Stimulated activated CD4-positive, alpha-beta T cell treated with anti-CD3 and anti-CD28 coated beads, Interleukin-4, amount 100 ng/mL, for 24 hours (primary cell): ENCODE results near the gene CCDC192.
A peak's percentile ranks its signal among the peaks of the same experiment; 100 is the strongest.

Experiments used
- DNase-seq: peaks from one replicate; pipeline ENCODE4 v3.0.0-alpha.2; 2020

CCDC192 gene

DNA sequence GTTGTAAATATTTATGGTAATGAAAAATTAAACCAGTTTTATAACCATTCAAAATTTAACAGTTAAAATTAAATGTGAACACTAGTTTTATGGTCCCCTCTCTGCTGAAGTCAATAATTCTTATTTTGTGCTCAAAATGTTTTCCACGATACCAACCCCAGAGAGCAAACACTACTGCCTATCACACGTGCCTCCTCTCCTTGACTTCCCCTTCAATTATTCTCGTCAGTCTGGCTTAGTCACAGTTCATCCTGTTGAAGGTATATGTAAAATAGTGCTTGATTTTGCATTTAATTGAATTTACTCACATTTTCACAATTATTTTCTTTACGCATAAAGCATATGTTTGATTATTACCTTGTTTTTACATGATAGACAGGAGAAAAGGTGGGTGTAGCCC lies 148.8 kb downstream of the CCDC192 start:
- DNase-seq: no peak

GRCh38 chr5:127854520-127854919 lies 151.3 kb downstream of the CCDC192 start:
- DNase-seq: no peak

- no peak for DNase-seq
Measured at GRCh38 chr5:127856292-127856691, 153.1 kb downstream of the CCDC192 start.

DNA sequence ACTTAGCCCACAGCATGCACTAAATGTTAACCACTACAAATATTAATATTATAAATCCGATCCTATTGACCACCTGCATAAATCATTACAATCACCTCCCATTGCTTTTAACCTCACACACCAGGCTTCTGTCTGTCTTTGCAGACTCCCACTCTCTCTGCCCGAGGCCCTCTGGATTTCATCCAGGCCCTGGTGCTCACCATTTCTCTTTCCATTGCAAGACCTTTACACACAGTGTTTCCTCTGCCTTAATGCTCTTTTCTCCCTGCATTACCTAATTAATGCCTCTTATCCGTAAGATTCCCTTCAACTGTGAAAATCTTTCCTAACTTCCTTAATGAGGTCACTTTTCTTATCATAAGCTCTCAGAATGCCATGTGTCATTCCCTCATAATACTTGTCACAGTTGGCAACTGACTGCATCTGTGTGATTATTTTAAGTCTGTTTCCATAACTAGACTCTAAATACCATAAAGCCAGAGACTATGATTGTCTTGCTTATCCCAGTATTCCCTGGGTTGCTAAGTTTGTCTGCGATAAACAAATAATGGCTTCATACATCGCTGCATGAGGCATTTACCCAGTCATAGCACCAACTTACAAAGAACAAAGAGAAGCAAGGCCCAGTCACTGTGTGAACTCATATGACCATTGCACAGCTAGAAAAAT lies 155.1 kb downstream of the CCDC192 start:
- DNase-seq: no peak

DNA sequence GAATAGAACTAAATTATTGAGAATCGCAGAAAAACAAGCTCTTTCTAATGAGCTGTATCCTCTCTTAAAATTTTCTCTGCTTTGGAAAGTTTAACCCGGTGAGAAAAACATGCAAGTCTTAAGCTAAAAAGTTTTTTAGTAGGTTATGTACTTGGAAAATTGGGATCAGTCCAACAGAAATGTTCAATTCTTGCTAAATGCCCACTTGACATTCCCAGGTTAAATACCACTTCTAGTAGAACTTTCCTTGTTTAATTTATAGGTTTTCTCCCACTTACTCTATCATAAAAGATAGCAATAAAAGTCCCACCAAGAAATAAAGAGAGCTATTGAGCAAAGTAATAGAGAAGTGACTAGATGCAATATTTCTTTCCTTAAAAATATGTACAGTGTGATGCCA lies 157.1 kb downstream of the CCDC192 start:
- no peak for DNase-seq

DNA sequence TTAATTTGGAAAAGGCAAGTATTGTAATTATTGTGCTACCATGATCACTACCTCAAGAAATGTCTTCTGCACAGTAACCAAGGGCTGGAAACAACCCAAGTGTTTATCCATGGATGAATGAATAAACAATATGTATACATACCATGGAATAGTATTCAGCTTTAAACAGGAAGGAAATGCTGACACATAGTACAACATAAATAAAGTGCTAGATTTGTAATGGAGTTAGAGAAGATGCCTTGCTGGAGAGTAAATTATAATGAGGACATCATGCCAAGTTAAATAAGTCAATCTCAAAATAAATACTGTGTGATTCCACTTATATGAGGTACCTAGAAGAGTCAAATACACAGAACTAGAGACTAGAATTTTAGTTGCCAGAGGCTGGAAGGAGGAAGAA lies 160.0 kb downstream of the CCDC192 start:
- DNase-seq: no peak

GRCh38 chr5:127863610-127864395 lies 160.6 kb downstream of the CCDC192 start:
- no peak for DNase-seq

DNA sequence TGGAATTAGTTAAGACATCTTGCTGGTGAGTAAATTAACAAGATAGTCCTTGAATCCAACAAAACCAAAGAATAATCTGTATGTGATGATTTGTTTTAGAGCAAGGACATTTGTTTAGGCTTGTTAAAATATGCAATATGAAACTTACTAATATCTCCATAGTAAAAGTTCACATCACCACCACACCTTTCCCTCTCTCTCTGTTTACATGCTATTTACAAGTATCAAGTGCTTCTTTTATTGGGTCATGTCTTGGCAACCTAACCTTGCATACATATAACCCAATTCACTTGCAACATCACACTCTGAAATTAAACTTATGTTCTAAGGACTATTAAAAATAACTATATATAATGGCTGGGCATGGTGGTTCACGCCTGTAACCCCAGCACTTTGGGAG lies 161.3 kb downstream of the CCDC192 start:
- DNase-seq: no peak

- DNase-seq: no peak
Measured at GRCh38 chr5:127865273-127865672, 162.1 kb downstream of the CCDC192 start.

- DNase-seq: no peak
Measured at GRCh38 chr5:127867022-127867783, 164.0 kb downstream of the CCDC192 start.

GRCh38 chr5:127870914-127871313 lies 167.7 kb downstream of the CCDC192 start:
- no peak for DNase-seq

- no peak for DNase-seq
Measured at GRCh38 chr5:127871503-127872153, 168.4 kb downstream of the CCDC192 start.

- no peak for DNase-seq
Measured at GRCh38 chr5:127872494-127872893, 169.3 kb downstream of the CCDC192 start.

- peak; percentile 17 for DNase-seq
Measured at GRCh38 chr5:127875235-127876021, 172.2 kb downstream of the CCDC192 start.

DNA sequence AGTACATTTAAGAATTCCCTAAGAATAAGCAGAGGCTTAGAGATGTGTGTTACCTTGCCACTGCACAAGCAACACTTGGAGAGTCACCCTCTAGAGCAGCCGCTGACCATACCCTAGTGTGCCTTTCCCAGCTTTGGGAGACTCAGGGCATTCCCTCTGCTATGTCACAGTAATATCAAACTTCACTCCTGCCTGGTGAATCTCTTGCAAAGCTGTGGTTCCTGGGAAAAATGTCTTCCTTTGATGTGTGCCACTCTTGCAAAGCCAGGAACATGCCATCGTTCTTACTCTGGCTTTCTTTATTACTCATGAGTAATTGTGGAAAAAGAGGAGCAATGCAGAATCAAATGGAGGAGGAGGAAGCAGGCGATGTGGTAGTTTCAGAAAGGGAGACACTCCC lies 173.2 kb downstream of the CCDC192 start:
- no peak for DNase-seq

DNA sequence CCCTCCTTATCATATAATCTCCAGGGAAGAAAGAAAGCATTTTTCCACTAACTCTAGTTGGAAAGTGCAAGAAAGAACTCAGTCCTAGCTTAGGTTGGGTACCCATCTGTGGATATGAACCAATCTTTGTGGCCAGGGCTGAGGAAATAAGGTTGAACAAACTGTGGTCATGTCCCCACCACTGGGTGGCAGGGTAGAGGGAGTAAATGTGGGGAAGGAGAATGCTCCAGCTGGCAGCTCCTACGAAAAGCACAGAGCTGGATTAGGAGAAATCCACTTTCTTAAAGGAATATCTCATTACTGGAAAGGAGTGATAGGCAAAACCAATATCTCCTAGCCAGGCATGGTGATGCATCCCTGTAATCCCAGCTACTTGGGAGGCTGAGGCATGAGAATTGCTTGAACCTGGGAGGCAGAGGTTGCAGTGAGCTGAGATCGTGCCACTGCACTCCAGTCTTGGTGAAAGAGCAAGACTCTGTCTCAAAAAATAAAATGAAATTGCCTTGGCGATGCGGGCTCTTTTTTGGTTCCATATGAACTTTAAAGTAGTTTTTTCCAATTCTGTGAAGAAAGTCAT lies 175.1 kb downstream of the CCDC192 start:
- DNase-seq: no peak

DNA sequence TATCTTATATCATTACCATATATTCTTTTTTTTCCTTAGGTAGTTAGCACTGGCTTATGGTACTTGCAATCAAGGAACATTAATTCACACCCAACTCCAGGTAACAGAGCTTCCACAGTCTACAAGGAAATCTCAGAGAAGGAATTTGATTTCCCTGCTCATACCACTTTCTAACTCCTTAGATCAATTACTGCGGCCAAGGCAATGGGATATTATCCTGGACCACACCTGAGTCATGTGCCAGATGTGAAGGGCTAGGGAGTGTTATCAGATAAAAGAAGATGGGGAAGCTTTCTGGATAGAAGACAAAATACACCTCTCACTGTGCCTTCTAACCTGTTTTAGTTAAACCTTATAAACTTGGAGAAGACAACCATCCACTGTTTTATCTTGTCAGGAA lies 181.2 kb downstream of the CCDC192 start:
- no peak for DNase-seq

GRCh38 chr5:127885176-127885575 lies 182.0 kb downstream of the CCDC192 start:
- DNase-seq: no peak

DNA sequence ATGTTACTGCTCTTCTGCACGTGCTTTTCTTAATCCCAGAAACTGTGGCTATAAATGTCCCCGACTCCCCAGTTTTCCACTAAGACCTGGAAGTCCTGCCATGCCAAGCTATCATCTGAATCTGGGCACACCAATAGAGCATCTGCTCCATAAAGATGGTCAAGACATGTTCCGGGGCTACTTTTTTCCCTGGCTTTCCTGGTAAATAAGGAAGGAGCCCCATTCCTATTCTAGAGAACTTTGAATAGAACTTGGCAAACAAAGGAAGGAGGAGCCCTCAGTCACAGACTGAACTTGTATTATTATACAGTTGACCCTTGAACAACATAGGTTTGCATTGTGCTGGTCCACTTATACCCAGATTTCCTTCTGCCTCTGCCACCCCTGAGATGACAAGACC lies 182.9 kb downstream of the CCDC192 start:
- DNase-seq: no peak

DNA sequence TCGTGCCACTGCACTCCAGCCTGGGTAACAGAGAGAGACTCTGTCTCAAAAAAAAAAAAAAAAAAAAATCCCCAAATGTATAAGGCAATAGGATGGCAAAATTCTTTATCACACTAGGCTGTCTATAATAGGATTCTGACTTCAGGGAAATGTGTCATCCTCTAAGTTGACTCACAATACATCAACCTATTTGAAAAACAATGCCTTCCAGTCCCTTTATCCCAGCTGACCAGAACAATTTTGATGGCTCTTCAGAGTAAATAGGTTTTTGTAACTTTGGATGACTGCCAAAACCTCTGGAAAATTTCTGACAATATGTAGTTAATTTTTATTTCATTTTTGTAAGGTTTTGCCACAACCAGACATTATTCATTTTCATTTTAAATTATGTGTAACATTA lies 184.1 kb downstream of the CCDC192 start:
- DNase-seq: no peak

DNA sequence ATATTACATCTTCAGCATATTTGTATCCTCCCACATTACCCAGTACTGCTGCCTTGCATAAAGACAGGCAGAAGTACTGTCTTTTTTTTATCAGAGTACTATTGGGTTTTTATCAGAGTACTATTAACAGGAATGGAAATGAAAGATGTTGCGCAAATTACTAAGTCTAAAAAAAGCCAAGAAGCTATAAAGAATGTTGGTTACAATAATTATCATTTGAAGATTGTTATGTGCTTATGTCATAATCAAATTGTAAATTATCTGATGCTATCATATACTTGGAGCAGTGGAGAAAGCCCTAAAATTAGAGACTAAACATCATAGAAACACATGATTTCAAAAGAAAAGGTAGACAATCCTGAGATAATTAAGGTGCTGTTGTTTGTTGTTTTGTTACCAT lies 188.8 kb downstream of the CCDC192 start:
- DNase-seq: no peak
